Vagina (tissue), 2 donors: Measurements from ENCODE around the gene MARK1.

Experiments
- CTCF ChIP-seq, 3 experiments: fragments of 450-650 bp in 2 of 3; fragments of 200-600 bp in 1 of 3; sonication (generic) in 1 of 3; IDR thresholded peaks; one replicate each; pipeline ENCODE4 v1.5.1; 2017 to 2019; ENCODE audit warnings: antibody characterized with exemption in 3 of 3, mild to moderate bottlenecking in 2 of 3, moderate library complexity in 2 of 3
- POLR2A ChIP-seq, 2 donors: fragments of 450-650 bp; IDR thresholded peaks; one replicate each; pipeline ENCODE4 v1.6.1; 2017; ENCODE audit warnings: antibody characterized with exemption in 2 of 2, mild to moderate bottlenecking in 2 of 2, moderate library complexity in 2 of 2
- POLR2AphosphoS5 ChIP-seq, 2 donors: sonication (generic); formaldehyde crosslinking; IDR thresholded peaks; one replicate each; pipeline ENCODE4 v1.9.0; 2017; ENCODE audit warnings: antibody characterized with exemption in 2 of 2, mild to moderate bottlenecking in 2 of 2, low read depth in 1 of 2; ENCODE audit not compliant: insufficient read depth in 1 of 2

- TF ChIP-seq CTCF (IDR thresholded peaks at IDR 0.05) (no peak), POLR2AphosphoS5 (IDR thresholded peaks at IDR 0.05; ENCODE audit: insufficient read depth in 1 of 2, low read depth in 1 of 2) (no peak), POLR2A (IDR thresholded peaks at IDR 0.05) (no peak)
Observed at GRCh38 chr1:220491891-220492290, 36.0 kb upstream of the MARK1 start.
